HEK293T (cell line): ENCODE measurements around the gene PCDH17.

Source experiments
- CTCF ChIA-PET: fragments of 350-600 bp; formaldehyde crosslinking; extraction: SDS; loops from one replicate; lab custom pipeline; 2021; ENCODE audit warnings: antibody characterized with exemption, inconsistent platforms; lab: Yijun Ruan, JAX
- POLR2A ChIA-PET: fragments of 350-600 bp; formaldehyde crosslinking; extraction: SDS; loops from one replicate; lab custom pipeline; 2020; ENCODE audit warnings: antibody characterized with exemption, inconsistent platforms; lab: Yijun Ruan, JAX
- DNase-seq: peaks from one replicate; pipeline ENCODE4 v3.0.0; 2012; ENCODE audit warnings: mixed read lengths; ENCODE audit errors: extremely low spot score
- ARNT ChIP-seq: fragments of 450-650 bp; IDR thresholded peaks from 2 replicates; pipeline ENCODE4 v1.6.1; 2017; ENCODE audit warnings: mild to moderate bottlenecking
- BHLHE40 ChIP-seq: fragments of 450-650 bp; IDR thresholded peaks from 2 replicates; pipeline ENCODE4 v1.6.1; 2016; ENCODE audit warnings: mild to moderate bottlenecking, moderate library complexity, borderline replicate concordance
- CTBP1 ChIP-seq: fragments of 450-650 bp; IDR thresholded peaks from 2 replicates; pipeline ENCODE4 v1.6.1; 2016; ENCODE audit warnings: borderline replicate concordance
- ELF4 ChIP-seq: fragments of 450-650 bp; IDR thresholded peaks from 2 replicates; pipeline ENCODE4 v1.6.1; 2017; ENCODE audit warnings: antibody characterized with exemption
- FOXA1 ChIP-seq: fragments of 450-650 bp; IDR thresholded peaks from 2 replicates; pipeline ENCODE4 v1.6.1; 2016; ENCODE audit warnings: mild to moderate bottlenecking
- FOXK2 ChIP-seq: fragments of 450-650 bp; IDR thresholded peaks from 2 replicates; pipeline ENCODE4 v1.6.1; 2016; ENCODE audit warnings: mild to moderate bottlenecking
- FOXM1 ChIP-seq: fragments of 450-650 bp; IDR thresholded peaks from 2 replicates; pipeline ENCODE4 v1.6.1; 2017; ENCODE audit warnings: mild to moderate bottlenecking, borderline replicate concordance
- HDGF ChIP-seq: fragments of 450-650 bp; IDR thresholded peaks from 2 replicates; pipeline ENCODE4 v1.6.1; 2017; ENCODE audit warnings: antibody characterized with exemption, borderline replicate concordance
- L3MBTL2 ChIP-seq: fragments of 450-650 bp; conservative IDR thresholded peaks from 2 replicates; pipeline ENCODE4 v1.6.1; 2016; ENCODE audit warnings: mild to moderate bottlenecking
- LEF1 ChIP-seq: fragments of 450-650 bp; IDR thresholded peaks from 2 replicates; pipeline ENCODE4 v1.6.1; 2017; ENCODE audit warnings: mild to moderate bottlenecking, borderline replicate concordance
- NFRKB ChIP-seq: fragments of 450-650 bp; IDR thresholded peaks from 2 replicates; pipeline ENCODE4 v1.6.1; 2016; ENCODE audit warnings: mild to moderate bottlenecking, moderate library complexity
- PKNOX1 ChIP-seq: fragments of 450-650 bp; IDR thresholded peaks from 2 replicates; pipeline ENCODE4 v1.6.1; 2016
- SP1 ChIP-seq: fragments of 450-650 bp; IDR thresholded peaks from 2 replicates; pipeline ENCODE4 v1.6.1; 2017
- SUZ12 ChIP-seq: fragments of 450-650 bp; IDR thresholded peaks from 2 replicates; pipeline ENCODE4 v1.6.1; 2016; ENCODE audit warnings: mild to moderate bottlenecking
- TARDBP ChIP-seq: fragments of 450-650 bp; IDR thresholded peaks from 2 replicates; pipeline ENCODE4 v1.6.1; 2016
- ZNF384 ChIP-seq: fragments of 450-650 bp; IDR thresholded peaks from 2 replicates; pipeline ENCODE4 v1.6.1; 2016

Gene PCDH17

GRCh38 chr13:57601536-57601935 lies 30.0 kb upstream of the PCDH17 start:
- ChIA-PET CTCF (interaction anchor here (0.7 to 1.5 kb wide), 2 partner anchors 23 to 501 kb away, joined by 3 to 5 read pairs; no protein-coding TSS in a partner anchor), POLR2A (no interaction called here)
- DNase-seq = no peak
- no peak for TF ChIP-seq PKNOX1
- no peak for TF ChIP-seq HDGF
- no peak for TF ChIP-seq FOXA1

- ChIA-PET CTCF (interaction anchor here (1.0 kb wide), 1 partner anchor 20 kb away, joined by 3 read pairs; no protein-coding TSS in a partner anchor), POLR2A (no interaction called here)
- TF ChIP-seq CTBP1 = no peak
These were observed 27.1 kb upstream of the PCDH17 start for GRCh38 chr13:57604442-57604841.

GRCh38 chr13:57611969-57612368 lies 19.6 kb upstream of the PCDH17 start:
- CTCF ChIA-PET = interaction anchor here (0.6 kb wide), 1 partner anchor 13 kb away, joined by 3 read pairs; no protein-coding TSS in a partner anchor
- no peak for DNase-seq
- TF ChIP-seq NFRKB = no peak
- TF ChIP-seq TARDBP = no peak
- POLR2A ChIA-PET = no interaction called here

More at GRCh38 chr13:57604442-57604841, 27.1 kb upstream of the PCDH17 start:
- DNase-seq = no peak

- CTCF ChIA-PET = no interaction called here
- POLR2A ChIA-PET = no interaction called here
These were observed 19.0 kb upstream of the PCDH17 start for GRCh38 chr13:57612568-57612967.

GRCh38 chr13:57624565-57625435 lies 6.7 kb upstream of the PCDH17 start:
- ChIA-PET POLR2A (interaction anchor here (0.9 to 1.0 kb wide), 2 partner anchors 9 to 42 kb away, joined by 3 read pairs; no protein-coding TSS in a partner anchor), CTCF (interaction anchor here (0.6 to 1.7 kb wide), 10 partner anchors 13 to 1185 kb away, joined by 3 to 6 read pairs (median 3); no protein-coding TSS in a partner anchor)
- no peak for TF ChIP-seq ZNF384
- no peak for TF ChIP-seq ELF4
- no peak for TF ChIP-seq TARDBP
- no peak for TF ChIP-seq FOXA1
- no peak for TF ChIP-seq CTBP1
- no peak for TF ChIP-seq L3MBTL2
- TF ChIP-seq HDGF = no peak
- no peak for TF ChIP-seq ARNT
- no peak for TF ChIP-seq LEF1
- TF ChIP-seq FOXK2 = no peak
- no peak for TF ChIP-seq SP1
- TF ChIP-seq NFRKB = no peak
- no peak for TF ChIP-seq FOXM1
- TF ChIP-seq BHLHE40 = no peak
- no peak for TF ChIP-seq SUZ12
- TF ChIP-seq PKNOX1 = no peak
- peak; percentile 31 for DNase-seq

More at GRCh38 chr13:57612568-57612967, 19.0 kb upstream of the PCDH17 start:
- no peak for DNase-seq
- no peak for TF ChIP-seq CTBP1
- peak; percentile 44; the same call in 1 of the 2 replicates for TF ChIP-seq PKNOX1
- TF ChIP-seq ELF4 = no peak

- peak; percentile 7 for DNase-seq
- POLR2A ChIA-PET = no interaction called here
- CTCF ChIA-PET = interaction anchor here (0.7 kb wide), 1 partner anchor 88 kb away, joined by 3 read pairs; no protein-coding TSS in a partner anchor
- TF ChIP-seq NFRKB (no peak), ARNT (no peak), FOXK2 (no peak), LEF1 (no peak), FOXM1 (no peak), ZNF384 (no peak)
These were observed 3.9 kb upstream of the PCDH17 start for GRCh38 chr13:57627663-57628062.

- ChIA-PET POLR2A (no interaction called here), CTCF (interaction anchor here (0.7 kb wide), 1 partner anchor 20 kb away, joined by 5 read pairs; no protein-coding TSS in a partner anchor)
- DNase-seq = peak; percentile 8
- no peak for TF ChIP-seq BHLHE40
- TF ChIP-seq L3MBTL2 = peak; percentile 72
These were observed 2.1 kb upstream of the PCDH17 start for GRCh38 chr13:57629391-57629804.
